GM18511 (cell line): ENCODE data around the gene MRPL14.

Experiments used
- ATAC-seq: cut with Tn5 transposase; IDR thresholded peaks from one replicate; pipeline ENCODE4 v1.9.1; 2021; ENCODE audit warnings: mild to moderate bottlenecking, moderate library complexity; ENCODE audit not compliant: unreplicated experiment

The MRPL14 gene

DNA sequence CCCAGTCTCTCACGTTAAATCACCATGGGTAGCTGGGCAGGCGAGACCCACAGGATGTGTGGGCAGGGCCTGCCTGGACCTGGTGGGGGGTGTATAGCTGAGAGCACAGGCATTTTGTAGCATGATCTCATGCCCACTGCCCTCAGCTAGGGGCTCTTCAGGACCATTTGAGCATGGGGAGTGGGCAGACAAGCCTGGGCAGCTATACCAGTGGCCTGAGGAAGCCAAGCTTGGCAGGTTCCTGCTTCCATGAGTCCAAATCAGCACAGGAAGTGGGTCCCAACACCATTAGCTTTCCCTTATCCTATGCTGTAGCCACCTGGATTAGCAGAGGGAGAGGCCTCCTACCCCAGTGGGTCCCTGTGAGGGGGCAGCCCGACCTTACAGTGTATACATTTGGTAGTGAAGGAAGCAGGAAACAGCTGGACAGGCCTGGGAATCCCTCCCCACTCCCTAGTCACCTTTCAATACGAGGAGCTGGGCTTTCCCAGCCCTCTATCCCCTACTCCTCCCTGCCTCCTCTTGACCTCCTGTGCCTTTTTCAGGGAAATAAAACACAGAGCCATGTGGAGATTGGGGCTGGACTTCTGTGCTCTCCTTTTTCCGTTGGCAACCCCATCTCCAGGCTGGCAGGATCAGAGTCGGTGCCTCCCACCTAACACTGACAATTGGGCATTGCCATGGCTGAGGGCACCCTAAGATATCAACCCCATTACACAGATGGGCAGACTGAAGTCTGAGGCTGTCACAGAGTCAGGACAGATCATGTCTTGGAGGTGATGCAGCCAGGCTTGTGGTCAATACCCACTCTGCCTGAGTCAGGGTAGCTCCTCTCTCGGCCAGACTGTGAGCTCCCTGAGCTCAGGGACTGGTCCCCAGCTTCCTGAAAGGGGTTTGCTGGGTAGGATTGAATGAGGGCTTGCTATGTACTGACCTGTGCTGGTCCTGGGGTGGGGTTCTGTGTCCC lies 59.8 kb downstream of the MRPL14 start:
- no peak for ATAC-seq

DNA sequence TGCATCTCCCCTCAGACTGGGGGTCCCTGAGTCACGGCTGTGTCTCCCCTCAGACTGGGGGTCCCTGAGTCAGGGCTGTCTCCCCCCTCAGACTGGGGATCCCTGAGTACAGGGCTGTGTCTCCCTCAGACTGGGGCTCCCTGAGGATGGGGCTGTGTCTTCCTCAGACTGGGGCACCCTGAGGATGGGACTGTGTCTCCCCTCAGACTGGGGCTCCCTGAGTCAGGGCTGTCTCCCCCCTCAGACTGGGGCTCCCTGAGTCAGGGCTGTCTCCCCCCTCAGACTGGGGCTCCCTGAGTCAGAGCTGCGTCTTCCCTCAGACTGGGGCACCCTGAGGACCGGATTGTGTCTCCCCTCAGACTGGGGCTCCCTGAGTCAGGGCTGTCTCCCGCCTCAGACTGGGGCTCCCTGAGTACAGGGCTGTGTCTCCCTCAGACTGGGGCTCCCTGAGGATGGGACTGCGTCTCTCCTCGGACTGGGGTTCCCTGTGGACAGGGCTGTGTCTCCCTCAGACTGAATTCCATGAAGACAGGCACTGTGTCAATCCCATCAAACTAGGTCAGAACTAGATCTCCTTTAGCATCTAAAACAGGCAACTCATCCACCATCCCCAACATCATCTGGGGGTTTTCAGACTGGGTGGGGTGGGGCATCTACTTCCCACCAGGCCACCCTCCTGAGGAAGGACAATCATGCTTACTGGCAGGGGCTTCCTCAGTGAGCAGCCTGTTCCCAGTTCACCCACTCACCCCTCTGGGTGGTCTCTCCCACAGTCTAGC lies 60.7 kb downstream of the MRPL14 start:
- no peak for ATAC-seq

DNA sequence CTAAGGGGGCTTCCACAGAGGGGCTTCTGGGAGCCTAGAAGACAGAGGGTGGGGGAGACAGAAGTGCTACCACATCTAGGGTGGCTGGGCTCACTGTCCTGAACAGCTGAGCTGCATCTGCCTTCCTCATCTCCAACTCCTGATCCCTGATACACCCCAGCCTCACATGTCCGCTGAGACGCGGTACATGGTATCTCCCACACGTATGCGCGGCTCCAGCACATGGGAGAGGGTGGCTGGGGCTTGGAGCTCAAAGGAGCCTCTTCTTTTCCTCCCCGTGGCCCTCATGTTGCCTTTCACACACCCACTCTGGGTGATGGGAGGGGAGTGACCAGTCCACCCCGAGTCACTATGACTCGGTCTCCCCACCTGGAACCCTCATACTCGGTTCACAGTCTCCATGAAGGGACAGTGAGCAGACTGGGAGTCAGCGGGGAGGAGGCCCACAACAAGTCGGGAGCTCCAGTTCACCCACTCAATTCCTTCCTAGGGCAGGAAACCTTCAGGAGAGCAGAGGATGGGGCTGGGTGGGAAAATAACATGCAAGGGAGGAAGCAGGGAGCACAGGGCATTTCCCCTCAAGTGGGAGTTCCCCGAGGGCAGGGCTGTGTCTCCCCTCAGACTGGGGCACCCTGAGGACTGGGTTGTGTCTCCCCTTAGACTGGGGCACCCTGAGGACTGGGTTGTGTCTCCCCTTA lies 61.7 kb downstream of the MRPL14 start:
- ATAC-seq: no peak

DNA sequence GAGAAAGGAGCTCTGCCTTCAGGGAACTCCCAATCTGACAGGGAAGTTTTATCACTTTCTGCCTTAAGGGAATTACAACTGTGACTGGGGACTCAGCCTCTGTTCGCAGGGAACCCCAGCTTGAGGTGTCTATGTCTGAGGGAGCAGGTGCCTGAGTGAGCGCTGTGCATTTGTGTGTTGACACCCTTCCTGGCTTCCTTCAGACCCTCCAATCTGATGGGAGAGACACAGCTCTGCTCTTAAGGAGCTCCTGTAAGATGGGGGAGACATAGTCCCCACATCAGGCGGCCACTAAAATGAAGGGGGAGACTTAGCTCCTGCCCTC lies 62.3 kb downstream of the MRPL14 start:
- ATAC-seq: no peak

DNA sequence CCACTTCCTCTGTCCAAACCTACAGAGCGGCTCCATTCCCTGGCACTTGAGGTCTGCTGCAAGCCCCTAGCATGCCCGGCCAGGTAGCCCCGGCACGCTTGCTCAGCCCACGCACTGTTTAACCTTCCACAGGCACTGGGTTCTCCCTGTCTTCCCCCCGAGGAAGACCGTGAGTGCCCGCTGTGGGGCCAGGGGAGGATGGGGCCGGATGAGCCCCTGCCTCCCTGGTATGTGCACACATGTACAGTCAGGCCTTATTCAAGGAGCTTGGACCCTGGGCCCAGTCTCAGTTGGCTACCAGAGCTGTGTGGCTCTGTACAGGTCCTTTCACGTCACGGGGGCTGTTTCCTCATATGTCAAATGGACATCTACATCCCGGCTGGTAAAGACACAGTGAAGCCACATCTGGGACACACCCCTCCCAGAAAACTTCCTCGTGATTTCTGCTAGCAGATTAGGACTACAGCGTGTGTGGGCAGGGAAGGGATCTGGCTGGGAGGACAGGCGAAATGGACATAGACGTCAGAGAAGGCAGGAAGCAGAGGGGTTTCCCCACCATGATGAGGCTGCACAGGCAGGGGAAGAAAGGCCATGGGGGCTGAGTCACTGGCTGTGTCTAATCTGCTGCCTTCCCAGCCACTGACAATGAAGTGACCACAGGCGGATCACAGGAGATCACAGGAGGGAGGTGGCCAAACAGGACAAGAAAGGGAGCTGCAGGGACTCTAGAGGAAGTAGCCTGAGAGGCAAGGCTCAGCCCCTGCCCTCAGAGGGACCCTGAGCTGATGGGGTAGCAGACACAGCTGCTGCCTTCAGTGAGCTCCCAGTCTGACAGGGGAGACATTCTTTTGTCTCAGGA lies 62.9 kb downstream of the MRPL14 start:
- peak; percentile 61 for ATAC-seq

- ATAC-seq: no peak
Observed at GRCh38 chr6:44063561-44064059, 63.6 kb downstream of the MRPL14 start.
